GM21447 (cell line): ENCODE data around the gene DCLK2.

Experiments
- ATAC-seq: cut with Tn5 transposase; IDR thresholded peaks from one replicate; pipeline ENCODE4 v1.9.1; 2021; ENCODE audit not compliant: unreplicated experiment

The DCLK2 gene

DNA sequence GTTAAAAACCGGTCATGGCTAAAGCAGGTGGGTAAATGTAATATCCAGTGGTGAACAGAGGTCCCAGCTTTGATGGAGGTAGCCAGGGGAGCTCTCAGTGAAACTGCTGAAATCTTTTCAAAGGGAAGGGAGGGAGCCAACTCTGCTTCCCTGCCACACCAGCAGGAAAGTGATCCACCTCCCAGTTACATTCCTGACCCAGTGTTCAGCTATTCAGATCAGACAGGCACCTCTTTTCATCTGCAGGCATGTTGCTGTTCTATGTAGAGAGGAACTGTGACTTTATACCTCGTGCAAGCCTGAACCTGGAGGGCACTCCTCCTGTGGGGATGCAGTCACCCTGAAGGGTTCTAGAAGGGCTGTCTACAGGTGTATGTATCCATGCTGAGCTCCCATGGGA is 37.6 kb downstream of the DCLK2 start:
- no peak for ATAC-seq

DNA sequence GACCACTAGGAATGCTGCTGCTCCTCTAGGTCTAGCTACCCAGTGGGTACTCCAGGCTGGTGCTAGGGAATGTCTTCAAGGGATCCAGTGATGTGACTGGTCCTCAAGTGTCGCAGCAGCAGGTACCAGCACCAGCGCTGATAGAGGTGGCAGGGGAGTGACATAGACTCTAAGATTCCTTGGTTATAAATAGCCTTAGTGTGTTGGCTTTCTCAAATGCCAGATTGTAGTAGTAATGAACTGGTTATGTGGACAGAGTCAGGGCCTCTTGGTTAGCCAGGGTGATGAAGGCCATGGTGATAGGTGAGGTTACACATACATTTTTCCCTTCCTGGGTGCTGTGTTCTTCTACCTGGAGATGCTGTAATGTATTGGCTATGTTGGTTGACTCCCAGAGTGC is 38.3 kb downstream of the DCLK2 start:
- no peak for ATAC-seq

DNA sequence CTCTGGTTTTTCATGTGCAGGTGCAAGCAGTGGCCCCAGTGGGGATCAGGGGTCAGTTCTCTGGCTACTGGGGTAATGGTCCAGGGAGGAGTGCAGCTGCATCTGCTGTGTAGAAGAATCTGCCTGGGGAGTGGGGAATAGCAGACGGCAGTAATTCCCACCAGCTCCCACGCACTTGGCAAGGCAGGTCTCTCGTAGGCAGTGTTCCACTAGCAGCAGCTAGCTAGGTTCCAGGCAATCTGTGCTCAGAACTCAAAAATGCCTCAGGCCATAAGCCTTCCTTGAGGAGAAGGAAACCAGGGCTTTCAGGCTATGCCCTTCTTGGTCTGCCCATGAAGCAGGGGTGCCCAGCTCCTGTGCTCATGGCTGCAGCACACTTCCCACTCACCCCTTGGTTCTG is 38.8 kb downstream of the DCLK2 start:
- no peak for ATAC-seq

DNA sequence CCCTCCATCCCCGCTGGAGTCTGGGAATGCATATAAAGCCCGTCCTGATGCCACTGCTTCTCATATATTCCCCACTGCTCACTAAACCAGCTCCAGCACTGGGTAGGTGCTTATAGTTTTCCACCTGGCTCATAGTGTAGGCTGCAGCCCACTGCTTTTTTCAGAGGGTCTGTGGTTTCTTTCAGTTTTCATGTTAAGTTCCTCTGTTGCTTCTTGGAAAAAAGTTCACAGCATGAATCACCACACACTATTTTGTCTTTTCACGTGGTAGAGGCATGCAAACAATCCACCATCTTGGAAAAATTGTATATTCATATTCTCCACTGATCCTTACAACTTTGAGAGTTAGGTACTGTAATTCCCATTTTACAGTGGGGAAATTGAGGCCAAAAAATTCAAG is 39.4 kb downstream of the DCLK2 start:
- no peak for ATAC-seq

DNA sequence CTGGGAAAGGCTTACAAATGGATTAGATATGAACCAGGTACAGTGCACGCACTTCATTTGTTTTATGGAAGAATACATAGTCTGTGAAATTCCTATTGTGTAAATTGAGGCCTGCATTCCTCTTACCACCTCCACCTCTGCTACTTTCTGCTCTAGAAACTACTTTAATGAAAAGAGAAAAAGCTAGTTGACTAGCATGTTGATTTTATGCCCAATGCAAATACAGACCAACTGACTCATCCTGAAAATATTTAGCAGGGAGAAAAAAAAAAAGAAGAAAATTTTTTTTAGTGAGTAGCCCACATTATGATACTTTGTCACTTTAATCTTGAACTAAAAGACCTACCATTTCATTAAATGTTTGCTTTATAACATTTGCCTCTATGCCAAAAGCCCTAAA is 41.2 kb downstream of the DCLK2 start:
- ATAC-seq = no peak

DNA sequence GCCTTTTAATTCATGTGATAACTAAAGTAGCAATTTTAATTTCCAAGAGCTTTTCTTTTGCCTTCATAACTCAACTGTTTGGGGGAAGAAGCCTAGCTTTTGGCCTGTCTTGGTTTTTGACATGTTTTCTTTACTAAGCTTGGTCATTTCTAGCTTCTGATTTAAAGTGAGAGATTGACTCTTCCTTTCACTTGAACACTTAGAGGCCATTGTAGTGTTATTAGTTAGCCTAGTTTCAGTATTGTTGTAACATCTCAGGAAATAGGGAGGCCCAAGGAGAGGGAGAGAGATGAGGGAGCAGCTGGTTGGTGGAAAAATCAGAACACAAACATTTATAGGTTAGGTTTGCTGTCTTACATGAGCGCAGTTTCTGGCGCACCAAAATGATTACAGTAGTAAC is 44.8 kb downstream of the DCLK2 start:
- ATAC-seq = no peak

DNA sequence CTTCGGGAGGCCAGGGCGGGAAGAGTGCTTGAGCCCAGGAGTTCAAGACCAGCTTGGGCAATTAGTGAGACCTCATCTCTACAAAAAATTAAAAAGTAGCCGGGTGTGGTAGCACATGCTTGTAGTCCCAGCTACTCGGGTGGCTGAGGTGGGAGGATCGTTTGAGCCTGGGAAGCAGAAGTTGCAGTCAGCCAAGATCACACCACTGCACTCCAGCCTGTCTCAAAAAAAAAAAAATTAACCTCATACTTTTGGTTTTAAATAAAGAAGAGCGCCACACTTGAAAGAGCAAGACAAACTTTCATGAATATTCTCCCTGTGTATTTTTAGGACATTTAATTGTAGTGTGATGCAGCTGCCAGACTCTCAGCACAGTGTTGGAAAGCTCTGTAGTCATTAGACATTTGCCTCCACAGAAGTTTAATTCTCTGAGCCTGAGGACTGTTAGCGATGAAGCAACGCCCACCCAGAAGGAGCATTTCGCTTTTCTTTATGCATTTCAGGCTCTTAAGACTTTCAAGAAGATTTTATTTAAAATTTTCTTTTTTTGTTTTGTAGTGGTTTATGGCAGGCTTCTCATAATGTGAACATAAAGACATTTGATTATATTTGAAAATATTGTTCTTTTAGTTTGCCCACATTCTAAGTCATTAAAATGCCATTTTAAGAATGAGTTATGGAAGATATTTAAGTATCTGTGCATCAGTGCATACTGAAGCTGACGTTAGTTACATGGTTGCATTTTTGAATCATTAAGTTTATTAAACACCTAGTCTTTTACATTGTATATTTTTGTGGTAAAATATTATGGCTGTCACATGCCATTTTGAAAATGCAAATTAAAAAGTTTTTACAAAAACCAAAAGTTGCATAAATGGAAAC is 45.8 kb downstream of the DCLK2 start:
- ATAC-seq = no peak

DNA sequence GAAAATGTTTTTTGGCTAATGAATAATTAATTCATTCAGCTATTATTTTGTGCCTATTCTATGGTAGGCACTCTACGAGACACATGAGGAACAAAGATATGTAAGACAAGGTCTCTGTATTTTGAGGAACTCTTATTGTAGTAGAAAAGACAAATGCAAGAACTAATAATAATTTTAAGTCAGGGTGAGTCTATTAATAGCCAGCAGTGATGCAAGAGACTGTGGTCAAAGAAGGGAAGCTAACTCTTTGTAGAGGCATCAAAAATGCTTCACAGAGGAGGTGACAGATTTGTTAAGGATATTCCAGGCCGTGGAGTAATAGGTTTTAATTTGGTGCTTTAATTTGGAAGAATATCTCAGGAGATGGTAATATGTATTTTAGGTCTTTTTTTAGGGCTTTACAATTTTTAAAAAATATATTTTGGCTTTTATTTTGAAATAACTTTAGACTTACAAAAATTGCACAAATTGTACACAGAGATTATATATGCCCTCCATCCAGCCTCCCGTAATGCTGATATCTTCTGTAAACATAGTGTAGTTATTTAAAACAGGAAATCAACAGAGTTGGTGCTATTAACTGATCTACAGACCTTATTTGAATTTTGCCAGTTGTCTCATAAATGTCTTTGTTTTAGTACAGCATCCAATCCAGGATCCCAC is 48.1 kb downstream of the DCLK2 start:
- no peak for ATAC-seq

DNA sequence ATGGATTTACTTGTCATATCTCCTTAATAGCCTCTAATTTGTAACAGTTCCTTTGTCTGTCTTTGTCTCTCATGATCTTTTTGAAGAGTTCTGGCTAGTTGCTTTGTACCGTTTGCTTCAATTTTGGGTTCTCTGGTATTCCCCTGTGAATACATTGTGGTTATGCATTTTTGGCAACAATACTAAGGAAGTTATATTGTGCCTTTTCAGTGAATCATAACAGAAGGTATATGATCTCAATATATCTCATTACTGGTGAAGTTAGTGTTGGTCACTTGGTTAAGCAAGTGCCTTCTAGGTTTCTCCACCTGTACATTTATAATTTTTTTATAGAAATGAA is 48.6 kb downstream of the DCLK2 start:
- no peak for ATAC-seq

DNA sequence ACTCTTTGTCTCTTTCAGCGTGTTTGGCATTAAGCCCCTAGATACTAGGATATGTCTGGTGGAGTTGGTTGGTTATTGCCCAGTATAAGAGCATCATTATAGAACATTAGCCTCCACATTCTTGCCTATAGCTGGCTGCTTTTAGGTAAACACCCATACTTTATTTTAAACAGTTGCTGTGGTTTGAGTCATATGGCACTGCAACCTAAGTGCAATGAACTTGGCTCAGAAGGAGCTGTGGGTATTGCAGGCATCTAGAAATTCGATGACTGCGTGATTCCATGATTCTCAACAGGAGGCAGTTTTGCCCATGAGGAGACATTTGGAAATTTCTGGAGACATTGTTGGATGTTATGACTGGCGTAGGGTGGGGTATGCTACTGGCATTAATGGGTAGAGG is 49.5 kb downstream of the DCLK2 start:
- ATAC-seq = no peak

DNA sequence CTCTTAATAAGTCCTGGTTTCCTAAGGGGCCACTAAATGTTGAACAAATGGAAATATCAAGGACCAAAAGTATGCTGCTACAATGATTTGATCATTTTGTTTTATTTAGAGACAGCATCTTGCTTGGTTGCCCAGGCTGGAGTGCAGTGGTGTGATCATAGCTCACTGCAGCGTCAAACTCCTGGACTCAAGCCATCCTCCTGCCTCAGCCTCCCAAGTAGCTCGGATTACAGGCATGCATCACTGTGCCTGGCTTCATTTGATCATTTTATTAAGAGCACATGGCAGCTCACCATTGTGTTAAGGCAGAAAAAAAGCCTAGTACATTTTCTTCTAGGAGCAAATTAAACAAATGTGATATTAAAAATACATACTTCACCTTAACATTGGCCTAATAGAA is 52.7 kb downstream of the DCLK2 start:
- no peak for ATAC-seq

DNA sequence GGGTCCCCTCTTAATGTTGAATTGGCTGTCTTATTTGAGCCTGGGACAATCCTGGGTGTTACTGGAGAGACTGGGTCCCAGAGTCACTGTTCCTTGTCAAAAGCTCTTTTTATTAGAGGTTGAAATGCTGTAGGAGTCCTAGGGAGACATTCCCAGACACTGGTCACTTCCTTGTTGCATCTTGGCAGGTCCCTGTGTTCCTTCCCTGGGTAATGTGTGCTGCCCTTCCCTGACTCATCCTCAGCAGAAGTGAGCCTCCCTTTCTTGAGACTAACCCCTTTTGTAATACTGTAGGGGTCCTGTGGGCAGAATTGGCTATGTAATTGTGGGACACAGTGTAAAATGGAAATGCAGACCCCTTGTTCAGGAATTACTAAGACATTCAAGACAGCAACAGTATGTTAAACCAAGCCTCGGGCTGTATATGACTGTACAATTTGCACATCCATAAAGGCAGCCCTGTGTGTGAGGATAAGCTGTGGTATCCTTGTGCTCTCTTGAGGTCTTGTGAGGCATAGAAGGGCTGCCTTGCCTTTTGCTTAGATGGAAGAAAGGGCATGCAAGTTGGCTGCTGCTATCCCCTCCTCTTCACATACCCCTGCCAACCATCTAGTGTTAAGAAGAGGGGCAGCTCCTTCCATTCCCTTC is 53.5 kb downstream of the DCLK2 start:
- no peak for ATAC-seq

DNA sequence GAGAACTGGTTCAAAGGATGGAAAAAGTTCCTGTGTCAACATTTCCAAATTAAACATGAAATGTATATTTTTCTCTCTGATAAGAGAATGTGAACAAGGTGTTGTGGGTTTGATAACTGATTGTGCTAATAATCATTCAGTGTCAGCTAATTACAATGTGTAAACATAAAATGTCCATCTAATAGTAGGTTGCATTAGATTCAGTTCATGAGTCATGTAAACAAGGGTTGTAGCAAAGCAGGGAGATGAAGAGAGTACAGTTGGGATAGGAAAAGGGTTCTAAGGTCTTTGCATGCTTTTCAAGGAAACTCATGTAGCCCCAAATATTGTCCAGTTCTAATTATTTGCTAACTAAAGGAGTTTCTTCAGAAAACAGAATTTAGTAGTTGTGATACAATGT is 55.4 kb downstream of the DCLK2 start:
- ATAC-seq = no peak

DNA sequence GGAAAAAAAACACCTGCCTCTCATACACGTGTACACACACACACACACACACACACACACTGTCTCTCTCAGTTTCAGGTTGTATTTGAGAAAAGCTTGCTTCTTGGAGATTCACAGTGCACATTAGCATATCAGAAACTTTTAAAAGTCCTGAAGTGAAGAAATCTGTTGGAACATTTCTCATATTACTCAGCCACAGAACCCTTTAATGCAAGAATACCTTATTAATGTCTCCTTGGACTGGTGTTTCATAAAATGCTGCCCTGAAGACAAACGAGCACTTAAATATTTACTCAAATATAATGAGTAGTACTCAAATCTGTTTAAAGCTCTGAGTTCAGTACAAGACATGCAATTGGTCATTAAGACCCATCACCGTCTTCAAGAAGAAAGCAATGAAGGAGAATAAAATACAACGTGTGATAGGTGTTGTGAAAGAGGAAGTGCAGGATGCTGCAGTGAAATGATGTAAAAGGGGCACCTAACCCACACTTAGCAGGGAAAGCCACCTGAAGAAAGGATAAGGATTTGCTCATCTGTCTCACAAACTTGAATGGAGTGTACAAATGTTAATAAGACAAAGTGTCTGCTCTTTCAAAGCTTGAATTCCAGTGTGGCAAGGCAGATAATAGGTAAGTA is 57.0 kb downstream of the DCLK2 start:
- ATAC-seq = no peak

DNA sequence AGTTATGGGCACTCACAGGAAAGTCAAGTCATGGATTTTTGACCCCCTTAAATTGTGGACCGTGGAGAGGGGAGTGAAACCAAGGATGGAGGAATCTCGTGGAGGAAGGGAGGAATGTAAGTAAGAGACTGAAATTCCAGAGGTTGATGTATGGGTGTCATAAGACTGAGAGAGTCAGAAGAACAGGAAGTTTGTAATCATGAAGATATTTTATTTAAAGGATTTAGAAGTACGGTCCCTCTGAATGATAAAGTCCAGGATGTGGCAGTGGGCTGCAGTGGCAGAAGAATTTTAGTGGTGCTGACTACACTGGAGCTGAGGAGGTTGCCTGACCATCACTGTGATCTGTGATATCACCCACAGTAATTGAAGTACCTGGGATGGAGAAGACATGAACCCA is 57.8 kb downstream of the DCLK2 start:
- no peak for ATAC-seq

DNA sequence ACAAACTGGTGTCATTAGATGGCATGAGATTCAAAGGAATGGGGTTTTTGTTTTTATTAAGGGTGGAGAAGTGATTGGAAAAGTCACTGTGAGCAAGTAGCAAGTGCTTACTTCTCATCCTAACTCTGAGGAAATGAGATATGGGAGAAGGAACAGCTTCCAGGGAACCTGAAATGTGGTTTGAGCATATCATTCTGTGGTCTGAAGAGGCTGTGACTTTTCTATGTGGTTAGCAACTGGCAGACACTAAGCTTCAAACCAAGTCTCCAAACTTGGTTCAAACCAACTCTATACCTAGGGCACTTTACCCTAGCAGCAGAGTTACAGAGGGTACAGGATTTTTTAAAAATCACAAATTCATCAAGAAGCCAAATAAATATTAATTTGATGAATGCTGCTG is 58.2 kb downstream of the DCLK2 start:
- ATAC-seq = no peak

DNA sequence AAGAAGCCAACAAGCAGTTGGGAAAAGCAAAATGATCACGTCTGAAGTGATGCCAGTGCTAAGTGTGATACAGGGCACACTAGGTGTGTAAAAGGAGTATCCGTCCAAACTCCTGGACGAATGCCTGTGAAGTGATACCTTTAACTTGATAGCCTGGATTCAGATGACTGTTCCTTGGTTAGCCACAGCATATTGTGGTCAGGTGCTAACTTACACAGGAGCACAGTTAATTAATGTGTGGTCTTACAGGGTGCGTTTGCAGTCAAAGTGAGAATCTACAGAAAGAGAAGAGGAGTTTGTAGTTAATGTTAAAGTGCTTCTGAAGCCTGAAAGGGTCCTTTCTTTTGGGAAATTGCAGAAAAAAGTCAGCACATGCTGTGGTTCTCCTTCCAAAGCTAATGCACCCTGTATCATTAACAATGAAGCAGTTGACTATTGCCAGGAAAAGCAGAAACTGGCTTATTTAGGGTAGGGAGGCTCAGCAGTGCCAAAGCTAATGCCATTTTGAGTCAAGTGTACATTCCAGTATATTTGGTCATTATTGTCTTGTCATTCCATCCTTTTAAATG is 61.1 kb downstream of the DCLK2 start:
- ATAC-seq = no peak

DNA sequence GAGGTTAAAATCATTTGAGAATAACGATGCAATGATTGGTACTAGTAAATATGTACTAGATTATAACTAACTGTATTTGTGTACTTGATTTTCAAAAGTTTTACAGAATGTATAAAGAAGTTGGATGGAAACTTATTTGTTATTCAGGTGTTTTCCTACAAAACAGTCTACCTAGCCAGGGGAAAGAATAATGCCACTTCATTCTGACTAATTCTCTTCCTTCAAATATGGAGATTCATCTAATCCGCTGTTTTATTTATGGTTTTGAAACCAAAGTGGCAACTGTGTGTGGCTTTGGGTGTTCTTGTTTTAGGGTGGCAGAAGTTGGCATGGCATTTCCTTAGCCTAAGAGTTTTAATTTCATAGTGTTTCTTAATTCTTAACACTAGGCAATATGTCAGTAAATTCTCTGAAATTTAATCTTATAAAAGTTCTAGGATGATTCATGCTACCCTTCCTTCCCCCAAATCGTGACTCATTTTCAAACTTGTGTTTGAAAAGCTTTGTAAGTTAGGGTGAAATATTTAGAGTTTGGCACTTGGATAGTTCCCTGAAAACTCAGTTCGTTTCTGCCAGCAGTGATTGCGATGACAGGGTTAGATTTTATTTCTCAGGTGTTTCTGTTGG is 62.6 kb downstream of the DCLK2 start:
- no peak for ATAC-seq

DNA sequence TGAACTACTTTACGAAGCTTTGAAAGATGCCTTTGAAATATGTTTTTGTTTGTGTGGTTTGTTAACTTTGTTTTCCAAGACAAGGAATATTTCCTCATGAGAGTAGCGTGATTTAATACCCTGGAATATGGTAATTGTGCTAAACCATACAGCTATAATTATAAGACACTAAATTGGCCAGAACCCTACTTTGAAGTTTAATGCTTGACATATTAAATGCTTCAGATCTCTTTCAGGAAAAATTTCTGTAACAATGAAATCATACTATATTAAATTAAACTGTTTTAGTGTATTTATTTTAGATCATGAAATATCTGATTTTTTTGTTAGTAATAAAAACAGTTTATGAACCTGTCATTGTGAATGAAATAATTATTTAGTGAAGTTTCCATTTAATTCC is 63.5 kb downstream of the DCLK2 start:
- no peak for ATAC-seq

DNA sequence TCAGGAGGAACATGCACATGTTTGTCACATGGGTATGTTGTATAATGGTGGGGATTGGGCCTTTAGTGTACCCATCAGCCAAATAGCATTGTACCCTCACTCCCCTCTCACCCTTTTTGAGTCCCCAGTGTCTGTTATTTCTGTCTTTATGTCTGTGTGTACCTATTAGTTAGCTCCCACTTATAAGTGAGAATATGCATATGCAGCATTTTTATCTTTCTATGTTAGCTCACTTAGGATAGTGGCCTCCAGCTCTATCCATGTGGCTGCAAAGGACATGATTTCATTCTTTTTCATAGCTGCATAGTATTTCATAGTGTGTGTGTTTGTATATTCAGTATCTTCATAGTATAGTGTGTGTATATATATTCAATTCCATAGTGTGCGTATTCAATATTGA is 64.6 kb downstream of the DCLK2 start:
- no peak for ATAC-seq
